Left cardiac atrium (tissue), 4 donors: Measurements from ENCODE around the gene CPSF4L. TPM values are rescaled to one million over a fixed set of nuclear protein-coding genes. Genes with fewer than 3 reads are reported as not detected.

Experiments
- ATAC-seq, 2 donors: fragments of 200-7000 bp; cut with Tn5 transposase; one replicate each; pipeline ENCODE4 v1.9.1; 2020; ENCODE audit warnings: mild to moderate bottlenecking in 2 of 2, moderate library complexity in 2 of 2
- DNase-seq: peaks from one replicate; pipeline ENCODE4 v3.0.0-alpha.2; 2020
- intact Hi-C, 2 donors: fragments of 100-400 bp; cut with DNase I; formaldehyde crosslinking; loops; one replicate each; pipeline versions ENCODE4 v1.14.1 to v1.15.1; 2022 to 2023
- total RNA-seq, 2 donors: library from RNA; stranded (reverse); fragmentation: NEBNext Ultra II Directional; extraction: Animal tissue kit (Norgen Biotek cat#: 25700); gene quantifications; one replicate each; pipeline ENCODE4 v1.2.1, GENCODE V29; 2021
- donor health status: DM: no; HTN: yes; CAD: no.
- donor health status: DM: no; HTN: yes; CAD: no; lungs with severe emphysema.
- donor health status: DM: yes; HTN: yes; CAD: no.
- donor health status: Dilated cardiomyopathy.

Gene CPSF4L
- total RNA-seq, 2 donors from 2014 or later = not detected

- no peak for ATAC-seq
- DNase-seq = no peak
- intact Hi-C loops = no loop called here
These were observed 46.2 kb downstream of the CPSF4L start for GRCh38 chr17:73215447-73215846.

- intact Hi-C loops = no loop called here
- ATAC-seq (no peak), DNase-seq (no peak)
These were observed 46.8 kb downstream of the CPSF4L start for GRCh38 chr17:73214851-73215250.

GRCh38 chr17:73214008-73214407, 47.7 kb downstream of the CPSF4L start:
- DNase-seq = no peak
- ATAC-seq = no peak
- intact Hi-C loops = no loop called here

- ATAC-seq (no peak), DNase-seq (peak; percentile 48)
- intact Hi-C loops = no loop called here
These were observed 49.9 kb downstream of the CPSF4L start for GRCh38 chr17:73211745-73212144.

- ATAC-seq = no peak
- intact Hi-C loops = no loop called here
These were observed 51.5 kb downstream of the CPSF4L start for GRCh38 chr17:73210002-73210678.

GRCh38 chr17:73209436-73209835, 52.2 kb downstream of the CPSF4L start:
- DNase-seq (no peak), ATAC-seq (no peak)
- intact Hi-C loops = no loop called here

More at GRCh38 chr17:73210002-73210678, 51.5 kb downstream of the CPSF4L start:
- DNase-seq = no peak

GRCh38 chr17:73208139-73208827, 53.4 kb downstream of the CPSF4L start:
- DNase-seq (no peak), ATAC-seq (peak; percentile 28 to 71)
- intact Hi-C loops = no loop called here

- intact Hi-C loops = no loop called here
- DNase-seq = no peak
- ATAC-seq = no peak
These were observed 56.2 kb downstream of the CPSF4L start for GRCh38 chr17:73205459-73205961.

GRCh38 chr17:73203788-73204479, 57.7 kb downstream of the CPSF4L start:
- DNase-seq (no peak), ATAC-seq (no peak)
- intact Hi-C loops = no loop called here

- intact Hi-C loops = no loop called here
- no peak for DNase-seq
- ATAC-seq = peak; percentile 34 to 64
These were observed 58.4 kb downstream of the CPSF4L start for GRCh38 chr17:73203135-73203787.

- DNase-seq (no peak), ATAC-seq (peak; percentile 9 to 67)
- intact Hi-C loops = no loop called here
These were observed 60.2 kb downstream of the CPSF4L start for GRCh38 chr17:73201215-73202069.

GRCh38 chr17:73200476-73200875, 61.2 kb downstream of the CPSF4L start:
- intact Hi-C loops = no loop called here
- no peak for ATAC-seq
- no peak for DNase-seq

- DNase-seq = no peak
- no peak for ATAC-seq
- intact Hi-C loops = no loop called here
These were observed 61.8 kb downstream of the CPSF4L start for GRCh38 chr17:73199751-73200317.

GRCh38 chr17:73198930-73199260, 62.8 kb downstream of the CPSF4L start:
- ATAC-seq = no peak
- no peak for DNase-seq
- intact Hi-C loops = no loop called here

Other genes starting within 250 kb of the CPSF4L start
- gene SLC39A11, start 169.2 kb downstream of the CPSF4L start, total RNA-seq = 10 to 100 TPM; 11.3 to 11.7 TPM
- gene SSTR2, start 96.9 kb downstream of the CPSF4L start, total RNA-seq = 1 to 10 TPM; 1.2 TPM
- gene COG1, start 68.8 kb downstream of the CPSF4L start, total RNA-seq = 10 to 100 TPM; 37.4 to 39.6 TPM
- 10 to 100 TPM; 44.9 to 80.5 TPM for gene CDC42EP4, start 50.1 kb upstream of the CPSF4L start, total RNA-seq